ENCODE results near the gene SRC.

DNA sequence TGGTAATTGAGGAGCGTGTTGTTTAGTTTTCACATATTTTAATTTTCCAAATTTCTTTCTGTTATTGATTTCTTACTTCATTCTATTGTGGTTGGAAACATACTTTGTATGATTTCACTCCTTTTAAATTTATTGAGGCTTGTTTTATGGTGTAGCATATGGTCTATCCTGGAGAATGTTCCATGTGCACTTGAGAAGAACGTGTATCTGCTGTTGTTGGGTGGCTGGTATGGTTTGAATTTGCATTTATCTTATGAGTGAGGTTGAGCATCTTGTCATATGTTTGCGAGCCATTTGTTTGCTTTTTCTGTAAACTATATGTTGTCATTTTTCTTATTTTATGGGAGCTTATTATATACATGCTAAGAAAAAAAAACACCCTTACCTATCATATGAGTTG lies 26.5 kb downstream of the SRC start:
- TF ChIP-seq, protein P1, sequence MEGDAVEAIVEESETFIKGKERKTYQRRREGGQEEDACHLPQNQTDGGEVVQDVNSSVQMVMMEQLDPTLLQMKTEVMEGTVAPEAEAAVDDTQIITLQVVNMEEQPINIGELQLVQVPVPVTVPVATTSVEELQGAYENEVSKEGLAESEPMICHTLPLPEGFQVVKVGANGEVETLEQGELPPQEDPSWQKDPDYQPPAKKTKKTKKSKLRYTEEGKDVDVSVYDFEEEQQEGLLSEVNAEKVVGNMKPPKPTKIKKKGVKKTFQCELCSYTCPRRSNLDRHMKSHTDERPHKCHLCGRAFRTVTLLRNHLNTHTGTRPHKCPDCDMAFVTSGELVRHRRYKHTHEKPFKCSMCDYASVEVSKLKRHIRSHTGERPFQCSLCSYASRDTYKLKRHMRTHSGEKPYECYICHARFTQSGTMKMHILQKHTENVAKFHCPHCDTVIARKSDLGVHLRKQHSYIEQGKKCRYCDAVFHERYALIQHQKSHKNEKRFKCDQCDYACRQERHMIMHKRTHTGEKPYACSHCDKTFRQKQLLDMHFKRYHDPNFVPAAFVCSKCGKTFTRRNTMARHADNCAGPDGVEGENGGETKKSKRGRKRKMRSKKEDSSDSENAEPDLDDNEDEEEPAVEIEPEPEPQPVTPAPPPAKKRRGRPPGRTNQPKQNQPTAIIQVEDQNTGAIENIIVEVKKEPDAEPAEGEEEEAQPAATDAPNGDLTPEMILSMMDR (IDR thresholded peaks at IDR 0.05; ENCODE audit: insufficient read depth, low read length, poor library complexity, severe bottlenecking) = no peak
- no peak for TF ChIP-seq EZH2phosphoT487 (conservative IDR thresholded peaks at IDR 0.05; ENCODE audit: low read length)

Data from SU-DHL-6 (cell line).